ENCODE measurements around the gene ATL2.

ATL2 gene

DNA sequence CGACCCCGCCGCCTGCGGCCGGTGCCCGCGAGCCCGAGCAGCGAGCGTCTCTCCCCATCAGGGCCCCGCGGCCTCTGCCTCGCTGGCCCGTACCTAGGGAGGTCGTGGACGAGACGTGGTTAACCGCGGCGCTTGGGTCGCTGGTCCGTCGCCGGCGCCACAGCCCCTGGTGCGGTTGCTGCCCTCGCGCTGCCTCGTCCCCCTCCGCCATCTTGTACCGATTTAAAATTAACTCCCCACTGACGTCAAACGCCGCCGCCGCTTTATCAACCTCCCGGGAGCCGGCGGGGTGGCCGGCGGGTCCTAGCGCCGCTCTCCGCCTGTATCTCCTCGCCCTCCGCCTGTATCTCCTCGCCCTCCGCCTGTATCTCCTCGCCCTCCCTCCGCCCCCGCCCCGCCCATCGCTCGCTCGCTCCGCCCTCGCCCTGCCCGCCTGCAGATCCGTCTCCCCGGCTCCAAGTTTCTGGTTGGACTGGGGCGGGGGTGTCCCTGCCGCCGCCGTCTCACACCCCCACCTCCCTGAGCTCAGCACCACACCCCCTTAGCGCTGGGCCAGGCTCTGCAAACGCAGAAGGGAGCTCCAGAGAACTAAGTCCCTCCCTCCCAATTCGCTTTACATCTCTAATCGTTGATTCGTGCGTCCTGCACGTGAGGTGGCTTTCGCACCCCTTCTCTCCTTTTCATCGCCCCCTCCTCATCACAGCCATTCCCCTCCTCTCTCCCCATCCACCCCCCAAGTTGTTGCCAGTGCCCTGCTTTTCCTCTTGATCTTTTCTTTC is at the start of gene ATL2:
Gene ATL2 (minus strand): TSS at position 224 of the 779 bp plus-strand sequence. CDS start 13 bp downstream, at position 211.
- TF ChIP-seq, protein P1, sequence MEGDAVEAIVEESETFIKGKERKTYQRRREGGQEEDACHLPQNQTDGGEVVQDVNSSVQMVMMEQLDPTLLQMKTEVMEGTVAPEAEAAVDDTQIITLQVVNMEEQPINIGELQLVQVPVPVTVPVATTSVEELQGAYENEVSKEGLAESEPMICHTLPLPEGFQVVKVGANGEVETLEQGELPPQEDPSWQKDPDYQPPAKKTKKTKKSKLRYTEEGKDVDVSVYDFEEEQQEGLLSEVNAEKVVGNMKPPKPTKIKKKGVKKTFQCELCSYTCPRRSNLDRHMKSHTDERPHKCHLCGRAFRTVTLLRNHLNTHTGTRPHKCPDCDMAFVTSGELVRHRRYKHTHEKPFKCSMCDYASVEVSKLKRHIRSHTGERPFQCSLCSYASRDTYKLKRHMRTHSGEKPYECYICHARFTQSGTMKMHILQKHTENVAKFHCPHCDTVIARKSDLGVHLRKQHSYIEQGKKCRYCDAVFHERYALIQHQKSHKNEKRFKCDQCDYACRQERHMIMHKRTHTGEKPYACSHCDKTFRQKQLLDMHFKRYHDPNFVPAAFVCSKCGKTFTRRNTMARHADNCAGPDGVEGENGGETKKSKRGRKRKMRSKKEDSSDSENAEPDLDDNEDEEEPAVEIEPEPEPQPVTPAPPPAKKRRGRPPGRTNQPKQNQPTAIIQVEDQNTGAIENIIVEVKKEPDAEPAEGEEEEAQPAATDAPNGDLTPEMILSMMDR (IDR thresholded peaks at IDR 0.05; ENCODE audit: low read depth, low read length): no peak
- TF ChIP-seq MYC (IDR thresholded peaks at IDR 0.05; ENCODE audit: low read depth, low read length) (peak; percentile 51; the same call in 1 of the 2 replicates), POLR2A (IDR thresholded peaks at IDR 0.05; ENCODE audit: extremely low read depth, insufficient read length) (peak; percentile 82)
- TF ChIP-seq, protein P2, sequence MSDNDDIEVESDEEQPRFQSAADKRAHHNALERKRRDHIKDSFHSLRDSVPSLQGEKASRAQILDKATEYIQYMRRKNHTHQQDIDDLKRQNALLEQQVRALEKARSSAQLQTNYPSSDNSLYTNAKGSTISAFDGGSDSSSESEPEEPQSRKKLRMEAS (IDR thresholded peaks at IDR 0.05; ENCODE audit: low read depth, low read length): 0 out of 2 replicates have a peak, but pooled peaks have one; percentile 37
- peak; percentile 98 for DNase-seq (ENCODE audit: low read depth)
- H3K4me3 ChIP-seq (ENCODE audit: low read depth, low read length): peak within 1 kb of the TSS; percentile 95

DNA sequence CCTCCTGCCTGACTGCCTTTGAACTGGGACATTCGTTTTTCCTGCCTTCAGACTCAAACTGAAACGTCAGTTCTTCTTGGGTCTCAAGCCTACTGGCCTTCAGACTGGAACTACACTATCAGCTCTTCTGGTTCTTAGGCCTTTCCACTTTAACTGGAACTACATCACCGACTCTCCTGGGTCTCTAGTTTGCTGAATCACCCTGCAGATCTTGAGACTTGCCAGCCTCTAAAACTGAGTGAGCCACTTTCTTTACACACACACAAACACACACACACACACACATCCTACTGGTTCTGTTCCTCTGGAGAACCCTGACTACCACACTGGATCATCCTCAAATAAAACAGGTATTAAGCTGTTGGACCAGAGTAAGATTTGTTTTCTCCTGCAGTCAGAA is 46.7 kb upstream of the ATL2 start:
- no peak for DNase-seq (ENCODE audit: low read depth)
- no peak overlapping the region for H3K4me3 ChIP-seq (ENCODE audit: low read depth, low read length)
- TF ChIP-seq MYC (IDR thresholded peaks at IDR 0.05; ENCODE audit: low read depth, low read length): no peak
- TF ChIP-seq, protein P2 (IDR thresholded peaks at IDR 0.05; ENCODE audit: low read depth, low read length): no peak
- TF ChIP-seq, protein P1 (IDR thresholded peaks at IDR 0.05; ENCODE audit: low read depth, low read length): no peak
- no peak for TF ChIP-seq POLR2A (IDR thresholded peaks at IDR 0.05; ENCODE audit: extremely low read depth, insufficient read length)

DNA sequence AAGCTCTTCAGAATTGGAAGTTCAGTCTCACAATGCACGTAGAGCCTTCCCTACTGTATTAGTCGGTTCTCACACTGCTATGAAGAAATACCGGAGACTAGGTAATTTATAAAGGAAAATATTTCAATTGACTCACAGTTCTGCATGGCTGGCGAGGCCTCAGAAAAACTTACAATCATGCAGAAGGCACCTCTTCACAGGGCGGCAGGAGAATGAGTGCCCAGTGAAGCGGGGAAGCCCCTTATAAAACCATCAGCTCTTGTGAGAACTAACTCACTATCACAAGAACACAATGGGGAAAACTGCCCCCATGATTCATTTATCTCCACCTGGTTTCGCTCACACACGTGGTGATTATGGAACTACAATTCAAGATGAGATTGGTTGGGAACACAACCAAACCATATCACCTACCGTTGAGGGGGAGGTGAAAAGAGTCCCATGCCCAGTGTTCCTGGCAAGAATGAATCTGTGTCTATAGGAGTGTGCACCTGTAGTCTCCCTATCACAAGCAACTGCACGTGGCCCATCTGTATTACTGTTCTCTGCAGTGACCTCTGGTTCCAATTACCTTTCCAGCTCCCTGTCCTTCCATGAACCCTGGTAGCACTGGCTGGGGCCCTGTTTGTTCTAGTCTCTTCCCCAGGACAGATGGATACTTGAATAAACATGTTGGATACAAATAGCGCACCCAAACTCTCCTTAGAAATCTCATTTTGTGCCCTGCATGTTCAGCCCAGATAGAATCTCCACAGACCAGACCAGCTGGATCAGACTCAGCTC is 44.4 kb upstream of the ATL2 start:
- DNase-seq (ENCODE audit: low read depth): no peak
- no peak overlapping the region for H3K4me3 ChIP-seq (ENCODE audit: low read depth, low read length)
- TF ChIP-seq POLR2A (IDR thresholded peaks at IDR 0.05; ENCODE audit: extremely low read depth, insufficient read length): no peak
- no peak for TF ChIP-seq MYC (IDR thresholded peaks at IDR 0.05; ENCODE audit: low read depth, low read length)
- TF ChIP-seq, protein P2 (IDR thresholded peaks at IDR 0.05; ENCODE audit: low read depth, low read length): no peak
- TF ChIP-seq, protein P1 (IDR thresholded peaks at IDR 0.05; ENCODE audit: low read depth, low read length): no peak

DNA sequence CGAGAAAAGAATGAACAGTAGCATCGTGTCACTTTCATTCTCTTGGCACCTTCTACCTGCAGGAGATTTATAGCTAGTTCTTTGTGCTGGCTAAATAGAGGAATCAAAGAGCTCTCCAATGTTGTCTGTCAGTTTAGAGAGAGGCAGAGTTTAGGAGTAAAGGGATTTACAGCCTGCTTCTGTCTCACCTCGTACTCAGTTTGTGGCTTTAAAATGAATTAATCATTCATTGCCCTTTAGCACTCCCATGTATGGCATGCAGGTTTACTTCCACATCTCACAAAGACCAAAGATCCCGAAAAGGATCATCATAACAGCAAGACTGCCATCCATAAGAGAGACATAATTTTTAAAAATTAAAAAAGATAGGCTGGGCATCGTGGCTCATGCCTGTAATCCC is 42.4 kb upstream of the ATL2 start:
- TF ChIP-seq POLR2A (IDR thresholded peaks at IDR 0.05; ENCODE audit: extremely low read depth, insufficient read length): no peak
- TF ChIP-seq MYC (IDR thresholded peaks at IDR 0.05; ENCODE audit: low read depth, low read length): no peak
- TF ChIP-seq, protein P2 (IDR thresholded peaks at IDR 0.05; ENCODE audit: low read depth, low read length): no peak
- TF ChIP-seq, protein P1 (IDR thresholded peaks at IDR 0.05; ENCODE audit: low read depth, low read length): no peak
- no peak overlapping the region for H3K4me3 ChIP-seq (ENCODE audit: low read depth, low read length)
- no peak for DNase-seq (ENCODE audit: low read depth)

DNA sequence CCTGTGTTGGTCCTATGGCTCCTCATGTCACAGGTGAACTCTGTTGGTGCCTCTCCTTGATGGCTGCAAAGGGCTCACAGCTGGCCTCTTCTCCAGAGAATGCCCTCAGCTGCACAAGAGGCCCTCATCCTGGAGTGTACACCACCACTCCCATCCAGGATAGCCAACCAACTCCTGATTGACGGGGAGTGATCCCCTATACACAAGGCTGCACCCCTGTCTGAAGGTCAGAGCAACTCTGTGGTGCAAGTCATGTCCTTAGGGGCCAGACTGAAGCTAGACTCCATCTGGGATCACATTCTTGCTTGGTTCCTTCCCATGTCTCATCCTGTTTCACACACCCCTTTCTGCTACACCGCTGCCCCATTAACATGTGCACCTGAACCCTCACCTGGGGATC is 41.7 kb upstream of the ATL2 start:
- no peak for TF ChIP-seq MYC (IDR thresholded peaks at IDR 0.05; ENCODE audit: low read depth, low read length)
- TF ChIP-seq, protein P1 (IDR thresholded peaks at IDR 0.05; ENCODE audit: low read depth, low read length): no peak
- TF ChIP-seq POLR2A (IDR thresholded peaks at IDR 0.05; ENCODE audit: extremely low read depth, insufficient read length): no peak
- TF ChIP-seq, protein P2 (IDR thresholded peaks at IDR 0.05; ENCODE audit: low read depth, low read length): no peak
- no peak for DNase-seq (ENCODE audit: low read depth)
- no peak overlapping the region for H3K4me3 ChIP-seq (ENCODE audit: low read depth, low read length)

Data from NB4 (cell line).